ENCODE data around the gene ZNF335. TPM values are rescaled to one million over a fixed set of nuclear protein-coding genes. Genes with fewer than 3 reads are reported as not detected.

Gene ZNF335
- polyA plus RNA-seq, 2 donors = 10.7 to 18.0 TPM

- Histone ChIP-seq H3K9me3 (ENCODE audit: control insufficient read depth in 2 of 2, insufficient read depth in 1 of 2, low read depth in 1 of 2, low read length in 1 of 2) (no peaks in the 10 kb centered on the region), H3K4me1 (ENCODE audit: control insufficient read depth in 2 of 2, insufficient read depth in 2 of 2, low read length in 1 of 2) (peaks cover 3 to 7% of the 10 kb centered on the region in 2 donors), H3K27me3 (ENCODE audit: control insufficient read depth in 1 of 2, insufficient read depth in 2 of 2, low read length in 2 of 2) (no peaks in the 10 kb centered on the region), H3K4me3 (ENCODE audit: low read depth in 1 of 2, low read length in 2 of 2) (no peak overlapping the region), H3K27ac (ENCODE audit: low read depth in 2 of 2, low read length in 1 of 2) (no peak overlapping the region), H3K36me3 (ENCODE audit: control insufficient read depth in 2 of 2, insufficient read depth in 2 of 2, low read length in 1 of 2) (peaks cover 14 to 44% of the 10 kb centered on the region in 2 donors)
- WGBS, 2 donors = 92 to 94% methylated on average over 10 of the region's 10 CpGs
Measured at GRCh38 chr20:45968081-45968671, 3.8 kb downstream of the ZNF335 start.

GRCh38 chr20:45967551-45968080 lies 4.4 kb downstream of the ZNF335 start:
- Histone ChIP-seq H3K4me1 (ENCODE audit: control insufficient read depth in 2 of 2, insufficient read depth in 2 of 2, low read length in 1 of 2) (peaks cover 3 to 7% of the 10 kb centered on the region in 2 donors), H3K36me3 (ENCODE audit: control insufficient read depth in 2 of 2, insufficient read depth in 2 of 2, low read length in 1 of 2) (peaks cover 14 to 47% of the 10 kb centered on the region in 2 donors), H3K27me3 (ENCODE audit: control insufficient read depth in 1 of 2, insufficient read depth in 2 of 2, low read length in 2 of 2) (no peaks in the 10 kb centered on the region), H3K4me3 (ENCODE audit: low read depth in 1 of 2, low read length in 2 of 2) (no peak overlapping the region), H3K9me3 (ENCODE audit: control insufficient read depth in 2 of 2, insufficient read depth in 1 of 2, low read depth in 1 of 2, low read length in 1 of 2) (no peaks in the 10 kb centered on the region), H3K27ac (ENCODE audit: low read depth in 2 of 2, low read length in 1 of 2) (no peak overlapping the region)
- WGBS, 2 donors = 95 to 96% methylated on average over 13 of the region's 13 CpGs

GRCh38 chr20:45965169-45966002 lies 6.6 kb downstream of the ZNF335 start:
- H3K27me3 ChIP-seq (ENCODE audit: control insufficient read depth in 1 of 2, insufficient read depth in 2 of 2, low read length in 2 of 2) = no peaks in the 10 kb centered on the region
- H3K4me1 ChIP-seq (ENCODE audit: control insufficient read depth in 2 of 2, insufficient read depth in 2 of 2, low read length in 1 of 2) = peaks cover 3 to 7% of the 10 kb centered on the region in 2 donors
- 82 to 85% methylated on average over 18 of the region's 18 CpGs for WGBS, 2 donors
- no peak overlapping the region for H3K4me3 ChIP-seq (ENCODE audit: low read depth in 1 of 2, low read length in 2 of 2)
- H3K9me3 ChIP-seq (ENCODE audit: control insufficient read depth in 2 of 2, insufficient read depth in 1 of 2, low read depth in 1 of 2, low read length in 1 of 2) = no peaks in the 10 kb centered on the region
- H3K36me3 ChIP-seq (ENCODE audit: control insufficient read depth in 2 of 2, insufficient read depth in 2 of 2, low read length in 1 of 2) = peaks cover 14 to 61% of the 10 kb centered on the region in 2 donors
- no peak overlapping the region for H3K27ac ChIP-seq (ENCODE audit: low read depth in 2 of 2, low read length in 1 of 2)

- Histone ChIP-seq H3K4me1 (ENCODE audit: control insufficient read depth in 2 of 2, insufficient read depth in 2 of 2, low read length in 1 of 2) (no peaks in the 10 kb centered on the region), H3K27ac (ENCODE audit: low read depth in 2 of 2, low read length in 1 of 2) (no peak overlapping the region), H3K4me3 (ENCODE audit: low read depth in 1 of 2, low read length in 2 of 2) (no peak overlapping the region), H3K36me3 (ENCODE audit: control insufficient read depth in 2 of 2, insufficient read depth in 2 of 2, low read length in 1 of 2) (peaks cover 14 to 70% of the 10 kb centered on the region in 2 donors), H3K9me3 (ENCODE audit: control insufficient read depth in 2 of 2, insufficient read depth in 1 of 2, low read depth in 1 of 2, low read length in 1 of 2) (no peaks in the 10 kb centered on the region), H3K27me3 (ENCODE audit: control insufficient read depth in 1 of 2, insufficient read depth in 2 of 2, low read length in 2 of 2) (no peaks in the 10 kb centered on the region)
- WGBS, 2 donors = 86 to 88% methylated on average over 9 of the region's 9 CpGs
Measured at GRCh38 chr20:45964006-45964400, 8.0 kb downstream of the ZNF335 start.

DNA sequence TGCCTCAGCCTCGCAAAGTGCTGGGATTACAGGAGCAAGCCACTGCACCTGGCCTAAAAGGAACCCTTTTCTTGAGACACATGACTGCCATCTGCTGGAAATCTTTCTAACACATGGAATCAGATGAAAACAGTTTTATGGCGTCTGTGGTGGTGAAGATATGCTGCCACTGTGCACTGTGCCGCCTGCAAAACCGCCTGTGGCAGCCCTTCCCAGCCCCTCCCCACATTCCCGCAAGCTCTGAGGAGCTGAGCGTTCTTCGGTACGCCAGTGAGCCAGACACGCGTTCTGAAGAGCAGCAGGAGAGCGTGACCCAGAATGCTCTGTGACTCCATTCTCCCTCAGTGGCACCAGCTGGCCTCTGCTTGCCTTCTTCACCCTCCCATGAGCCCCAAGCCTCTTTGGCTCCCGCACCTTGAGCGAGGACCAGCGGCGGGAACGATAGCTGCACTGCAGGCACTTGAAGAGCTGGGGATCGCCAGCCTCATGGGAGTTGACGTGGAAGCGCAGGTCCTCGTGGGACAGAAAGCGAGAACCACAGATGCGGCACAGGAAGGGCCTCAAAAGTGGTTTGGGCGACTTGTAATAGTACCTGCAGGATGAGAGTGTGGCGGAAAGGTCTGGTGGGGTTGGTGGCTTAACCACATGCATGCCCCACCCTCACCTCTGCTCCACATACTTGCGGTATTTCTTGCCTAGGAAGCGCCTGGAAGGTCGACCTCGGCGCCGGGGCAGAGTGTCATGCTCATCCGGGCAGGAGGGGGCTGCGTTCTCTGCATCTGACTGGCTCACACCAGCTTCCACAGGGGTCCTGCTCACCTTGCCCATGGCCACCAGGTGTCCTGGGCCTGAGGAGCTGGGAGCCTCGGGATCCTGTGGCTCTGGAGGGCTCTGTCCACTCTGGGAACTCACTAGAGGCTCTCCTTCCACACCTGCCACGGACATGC lies 8.7 kb downstream of the ZNF335 start:
- no peaks in the 10 kb centered on the region for H3K9me3 ChIP-seq (ENCODE audit: control insufficient read depth in 2 of 2, insufficient read depth in 1 of 2, low read depth in 1 of 2, low read length in 1 of 2)
- WGBS, 2 donors = 82 to 86% methylated on average over 34 of the region's 34 CpGs
- no peaks in the 10 kb centered on the region for H3K4me1 ChIP-seq (ENCODE audit: control insufficient read depth in 2 of 2, insufficient read depth in 2 of 2, low read length in 1 of 2)
- H3K36me3 ChIP-seq (ENCODE audit: control insufficient read depth in 2 of 2, insufficient read depth in 2 of 2, low read length in 1 of 2) = peaks cover 14 to 71% of the 10 kb centered on the region in 2 donors
- H3K4me3 ChIP-seq (ENCODE audit: low read depth in 1 of 2, low read length in 2 of 2) = no peak overlapping the region
- no peak overlapping the region for H3K27ac ChIP-seq (ENCODE audit: low read depth in 2 of 2, low read length in 1 of 2)
- no peaks in the 10 kb centered on the region for H3K27me3 ChIP-seq (ENCODE audit: control insufficient read depth in 1 of 2, insufficient read depth in 2 of 2, low read length in 2 of 2)

- WGBS, 2 donors = 93 to 94% methylated on average over 26 of the region's 26 CpGs
- no peak overlapping the region for H3K4me3 ChIP-seq (ENCODE audit: low read depth in 1 of 2, low read length in 2 of 2)
- H3K9me3 ChIP-seq (ENCODE audit: control insufficient read depth in 2 of 2, insufficient read depth in 1 of 2, low read depth in 1 of 2, low read length in 1 of 2) = no peaks in the 10 kb centered on the region
- H3K4me1 ChIP-seq (ENCODE audit: control insufficient read depth in 2 of 2, insufficient read depth in 2 of 2, low read length in 1 of 2) = no peaks in the 10 kb centered on the region
- H3K27ac ChIP-seq (ENCODE audit: low read depth in 2 of 2, low read length in 1 of 2) = no peak overlapping the region
- peaks cover 13 to 64% of the 10 kb centered on the region in 2 donors for H3K36me3 ChIP-seq (ENCODE audit: control insufficient read depth in 2 of 2, insufficient read depth in 2 of 2, low read length in 1 of 2)
- H3K27me3 ChIP-seq (ENCODE audit: control insufficient read depth in 1 of 2, insufficient read depth in 2 of 2, low read length in 2 of 2) = no peaks in the 10 kb centered on the region
Measured at GRCh38 chr20:45962031-45962755, 9.8 kb downstream of the ZNF335 start.

- H3K9me3 ChIP-seq (ENCODE audit: control insufficient read depth in 2 of 2, insufficient read depth in 1 of 2, low read depth in 1 of 2, low read length in 1 of 2) = no peaks in the 10 kb centered on the region
- 96 to 97% methylated on average over 14 of the region's 14 CpGs for WGBS, 2 donors
- no peaks in the 10 kb centered on the region for H3K27me3 ChIP-seq (ENCODE audit: control insufficient read depth in 1 of 2, insufficient read depth in 2 of 2, low read length in 2 of 2)
- no peaks in the 10 kb centered on the region for H3K4me1 ChIP-seq (ENCODE audit: control insufficient read depth in 2 of 2, insufficient read depth in 2 of 2, low read length in 1 of 2)
- no peak overlapping the region for H3K4me3 ChIP-seq (ENCODE audit: low read depth in 1 of 2, low read length in 2 of 2)
- H3K36me3 ChIP-seq (ENCODE audit: control insufficient read depth in 2 of 2, insufficient read depth in 2 of 2, low read length in 1 of 2) = peaks cover 6 to 61% of the 10 kb centered on the region in 2 donors
- H3K27ac ChIP-seq (ENCODE audit: low read depth in 2 of 2, low read length in 1 of 2) = no peak overlapping the region
Measured at GRCh38 chr20:45959956-45960630, 11.9 kb downstream of the ZNF335 start.

DNA sequence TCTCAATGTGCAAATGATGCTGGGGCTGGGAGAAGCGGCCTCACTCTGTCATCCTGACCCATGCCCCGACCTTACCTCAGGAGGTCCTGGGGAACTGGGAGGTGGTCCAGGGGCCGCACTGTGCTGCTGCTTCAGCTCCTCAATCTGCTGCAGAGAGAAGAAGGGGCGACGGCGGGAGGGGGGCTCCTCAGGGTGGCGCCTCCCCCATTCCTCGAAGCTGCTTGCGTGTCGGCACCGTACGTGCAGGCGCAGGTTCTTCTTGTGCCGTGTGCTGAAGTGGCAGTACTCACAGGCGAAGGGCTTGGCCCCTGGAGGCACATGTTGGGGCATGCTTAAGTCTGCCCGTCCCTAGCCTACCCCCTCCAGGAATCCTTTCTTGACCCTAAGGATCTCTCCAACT lies 12.9 kb downstream of the ZNF335 start:
- H3K36me3 ChIP-seq (ENCODE audit: control insufficient read depth in 2 of 2, insufficient read depth in 2 of 2, low read length in 1 of 2) = peaks cover 4 to 56% of the 10 kb centered on the region in 2 donors
- H3K9me3 ChIP-seq (ENCODE audit: control insufficient read depth in 2 of 2, insufficient read depth in 1 of 2, low read depth in 1 of 2, low read length in 1 of 2) = no peaks in the 10 kb centered on the region
- 88 to 91% methylated on average over 15 to 16 of the region's 16 CpGs for WGBS, 2 donors
- H3K27ac ChIP-seq (ENCODE audit: low read depth in 2 of 2, low read length in 1 of 2) = no peak overlapping the region
- H3K4me1 ChIP-seq (ENCODE audit: control insufficient read depth in 2 of 2, insufficient read depth in 2 of 2, low read length in 1 of 2) = no peaks in the 10 kb centered on the region
- H3K4me3 ChIP-seq (ENCODE audit: low read depth in 1 of 2, low read length in 2 of 2) = no peak overlapping the region
- H3K27me3 ChIP-seq (ENCODE audit: control insufficient read depth in 1 of 2, insufficient read depth in 2 of 2, low read length in 2 of 2) = no peaks in the 10 kb centered on the region

All from esophagus (tissue), 2 donors.